Smooth muscle cell (in vitro differentiated cells): ENCODE results near the gene ZNF135. TPM values are rescaled to one million over a fixed set of nuclear protein-coding genes. Genes with fewer than 3 reads are reported as not detected.

Experiments
- DNase-seq: peaks from one replicate; lab custom pipeline; 2025; ENCODE audit not compliant: unreplicated experiment; lab: John Stamatoyannopoulos, UW
- H2AFZ ChIP-seq: fragments of 200-600 bp; sonication (generic); 2 replicates; pipeline ENCODE4 v1.6.0; 2016; ENCODE audit warnings: antibody characterized with exemption, low read depth, mild to moderate bottlenecking
- H3F3A ChIP-seq: fragments of 200-600 bp; sonication (generic); 2 replicates; pipeline ENCODE4 v1.6.0; 2017; ENCODE audit warnings: antibody characterized with exemption, low read depth
- H3K27ac ChIP-seq: fragments of 200-600 bp; sonication (generic); 2 replicates; pipeline ENCODE4 v1.5.1; 2016; ENCODE audit warnings: low read depth, mild to moderate bottlenecking
- H3K27me3 ChIP-seq: fragments of 200-600 bp; sonication (generic); 2 replicates; pipeline ENCODE4 v1.6.1; 2016; ENCODE audit warnings: low read depth, mild to moderate bottlenecking
- H3K36me3 ChIP-seq: fragments of 200-600 bp; sonication (generic); 2 replicates; pipeline ENCODE4 v1.5.1; 2016; ENCODE audit warnings: low read depth
- H3K4me1 ChIP-seq: fragments of 200-600 bp; sonication (generic); 2 replicates; pipeline ENCODE4 v1.5.1; 2016; ENCODE audit warnings: low read depth
- H3K4me2 ChIP-seq: fragments of 200-600 bp; sonication (generic); 2 replicates; pipeline ENCODE4 v1.6.0; 2016; ENCODE audit warnings: mild to moderate bottlenecking
- H3K4me3 ChIP-seq: fragments of 200-600 bp; sonication (generic); 2 replicates; pipeline ENCODE4 v1.5.1; 2016; ENCODE audit warnings: mild to moderate bottlenecking
- H3K79me2 ChIP-seq: fragments of 200-600 bp; sonication (generic); 2 replicates; pipeline ENCODE4 v1.6.0; 2016; ENCODE audit warnings: low read depth, mild to moderate bottlenecking
- H3K9ac ChIP-seq: fragments of 200-600 bp; sonication (generic); 2 replicates; pipeline ENCODE4 v1.6.0; 2016; ENCODE audit warnings: low read depth
- H3K9me3 ChIP-seq: fragments of 200-600 bp; sonication (generic); replicated peaks from 2 replicates; pipeline ENCODE4 v1.5.1; 2016; ENCODE audit warnings: low read depth
- H4K20me1 ChIP-seq: fragments of 200-600 bp; sonication (generic); 2 replicates; pipeline ENCODE4 v1.6.0; 2016; ENCODE audit warnings: low read depth
- WGBS: methylation state at CpG from one replicate; pipeline ENCODE4 v1.1.7; 2016; ENCODE audit warnings: low lambda C conversion rate; 5-methylcytosine and 5-hydroxymethylcytosine counted together
- polyA plus RNA-seq: library from polyadenylated mRNA; unstranded; fragments of >200 nt; fragmentation: Nextera tagmentation; extraction: Ambion mirVana; gene quantifications from 2 replicates; pipeline ENCODE4 v1.2.1, GENCODE V29; 2016
- total RNA-seq: library from RNA; depleted of rRNA; stranded (reverse); fragments of >200 nt; gene quantifications from 2 replicates; pipeline ENCODE4 v1.2.3, GENCODE V29; 2014
- TF ChIP-seq, protein P1 (sequence below): fragments of 200-600 bp; sonication (generic); IDR thresholded peaks from 2 replicates; pipeline ENCODE4 v1.5.1; 2017; ENCODE audit warnings: borderline replicate concordance, mild to moderate bottlenecking, antibody characterized with exemption; ENCODE audit not compliant: insufficient read depth, poor library complexity, severe bottlenecking

The ZNF135 gene
- total and polyA plus RNA-seq, 2 experiments from 2014 or later, result 3.2 to 3.7 TPM

- H3K9ac ChIP-seq, result no peak overlapping the region
- H3K4me2 ChIP-seq, result no peak overlapping the region
- no peaks in the 10 kb centered on the region for H3K27me3 ChIP-seq
- no peak overlapping the region for H2AFZ ChIP-seq
- peaks cover 18% of the 10 kb centered on the region for H3K36me3 ChIP-seq
- H4K20me1 ChIP-seq, result no peaks in the 10 kb centered on the region
- WGBS, result 97% methylated on average over 22 of the region's 24 CpGs
- TF ChIP-seq, protein P1, sequence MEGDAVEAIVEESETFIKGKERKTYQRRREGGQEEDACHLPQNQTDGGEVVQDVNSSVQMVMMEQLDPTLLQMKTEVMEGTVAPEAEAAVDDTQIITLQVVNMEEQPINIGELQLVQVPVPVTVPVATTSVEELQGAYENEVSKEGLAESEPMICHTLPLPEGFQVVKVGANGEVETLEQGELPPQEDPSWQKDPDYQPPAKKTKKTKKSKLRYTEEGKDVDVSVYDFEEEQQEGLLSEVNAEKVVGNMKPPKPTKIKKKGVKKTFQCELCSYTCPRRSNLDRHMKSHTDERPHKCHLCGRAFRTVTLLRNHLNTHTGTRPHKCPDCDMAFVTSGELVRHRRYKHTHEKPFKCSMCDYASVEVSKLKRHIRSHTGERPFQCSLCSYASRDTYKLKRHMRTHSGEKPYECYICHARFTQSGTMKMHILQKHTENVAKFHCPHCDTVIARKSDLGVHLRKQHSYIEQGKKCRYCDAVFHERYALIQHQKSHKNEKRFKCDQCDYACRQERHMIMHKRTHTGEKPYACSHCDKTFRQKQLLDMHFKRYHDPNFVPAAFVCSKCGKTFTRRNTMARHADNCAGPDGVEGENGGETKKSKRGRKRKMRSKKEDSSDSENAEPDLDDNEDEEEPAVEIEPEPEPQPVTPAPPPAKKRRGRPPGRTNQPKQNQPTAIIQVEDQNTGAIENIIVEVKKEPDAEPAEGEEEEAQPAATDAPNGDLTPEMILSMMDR, result no peak
- H3K27ac ChIP-seq, result no peak overlapping the region
- no peak overlapping the region for H3K4me3 ChIP-seq
- no peaks in the 10 kb centered on the region for H3K79me2 ChIP-seq
- DNase-seq, result no peak
- H3F3A ChIP-seq, result no peaks in the 10 kb centered on the region
- no peaks in the 10 kb centered on the region for H3K4me1 ChIP-seq
- H3K9me3 ChIP-seq, result peaks cover 8% of the 10 kb centered on the region
Measured at GRCh38 chr19:58060231-58060630, 1.1 kb downstream of the ZNF135 start.

- H3K9ac ChIP-seq, result no peak overlapping the region
- TF ChIP-seq, protein P1, result no peak
- H3K27ac ChIP-seq, result no peak overlapping the region
- no peaks in the 10 kb centered on the region for H3F3A ChIP-seq
- no peaks in the 10 kb centered on the region for H3K27me3 ChIP-seq
- H3K4me1 ChIP-seq, result no peaks in the 10 kb centered on the region
- H3K36me3 ChIP-seq, result peaks cover 33% of the 10 kb centered on the region
- H3K79me2 ChIP-seq, result no peaks in the 10 kb centered on the region
- H3K4me2 ChIP-seq, result no peak overlapping the region
- H2AFZ ChIP-seq, result no peak overlapping the region
- no peak overlapping the region for H3K4me3 ChIP-seq
- peaks cover 28% of the 10 kb centered on the region for H3K9me3 ChIP-seq
- H4K20me1 ChIP-seq, result no peaks in the 10 kb centered on the region
- 92% methylated on average over 3 of the region's 3 CpGs for WGBS
- no peak for DNase-seq
Measured at GRCh38 chr19:58063712-58064111, 4.6 kb downstream of the ZNF135 start.

DNA sequence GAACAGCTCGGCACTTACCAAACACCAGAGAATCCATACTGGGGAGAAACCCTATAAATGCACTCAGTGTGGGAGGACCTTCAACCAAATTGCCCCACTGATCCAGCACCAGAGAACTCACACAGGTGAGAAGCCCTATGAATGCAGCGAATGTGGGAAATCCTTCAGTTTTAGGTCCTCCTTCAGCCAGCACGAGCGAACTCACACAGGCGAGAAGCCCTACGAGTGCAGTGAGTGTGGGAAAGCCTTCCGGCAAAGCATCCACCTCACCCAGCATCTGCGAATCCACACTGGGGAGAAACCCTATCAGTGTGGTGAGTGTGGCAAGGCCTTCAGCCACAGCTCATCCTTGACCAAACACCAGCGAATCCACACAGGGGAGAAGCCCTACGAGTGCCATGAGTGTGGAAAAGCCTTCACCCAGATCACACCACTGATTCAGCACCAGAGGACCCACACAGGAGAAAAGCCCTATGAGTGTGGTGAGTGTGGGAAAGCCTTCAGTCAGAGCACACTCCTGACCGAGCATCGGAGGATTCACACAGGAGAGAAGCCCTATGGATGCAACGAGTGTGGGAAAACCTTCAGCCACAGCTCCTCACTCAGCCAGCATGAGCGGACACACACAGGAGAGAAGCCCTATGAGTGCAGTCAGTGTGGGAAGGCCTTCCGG lies 8.3 kb downstream of the ZNF135 start:
- Histone ChIP-seq H3K79me2 (no peaks in the 10 kb centered on the region), H3K36me3 (peaks cover 33% of the 10 kb centered on the region), H3K9ac (no peak overlapping the region), H3K4me1 (no peaks in the 10 kb centered on the region), H3K4me3 (no peak overlapping the region), H3K4me2 (no peak overlapping the region), H4K20me1 (no peaks in the 10 kb centered on the region), H2AFZ (no peak overlapping the region), H3F3A (no peaks in the 10 kb centered on the region), H3K9me3 (peaks cover 28% of the 10 kb centered on the region), H3K27ac (no peak overlapping the region), H3K27me3 (no peaks in the 10 kb centered on the region)
- no peak for DNase-seq
- TF ChIP-seq, protein P1, result no peak
- 97% methylated on average over 14 of the region's 15 CpGs for WGBS

DNA sequence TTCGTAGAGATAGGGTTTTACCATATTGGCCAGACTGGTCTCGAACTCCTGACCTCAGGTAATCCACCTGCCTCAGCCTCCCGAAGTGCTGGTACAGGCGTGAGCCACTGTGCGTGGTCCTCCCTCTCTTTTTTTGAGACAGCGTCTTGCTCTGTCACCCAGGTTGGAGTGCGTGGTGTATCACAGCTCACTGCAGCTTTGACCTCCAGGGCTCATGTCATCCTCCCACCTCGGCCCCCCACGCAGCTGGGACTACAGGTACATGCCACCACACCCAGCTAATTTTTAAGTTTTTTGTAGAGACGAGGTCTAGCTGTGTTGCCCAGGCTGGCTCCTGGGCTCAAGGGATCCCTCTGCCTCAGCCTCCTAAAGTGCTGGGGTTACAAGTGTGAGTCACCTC lies 20.7 kb downstream of the ZNF135 start:
- Histone ChIP-seq H3K9ac (no peak overlapping the region), H3K27ac (no peak overlapping the region), H3F3A (no peaks in the 10 kb centered on the region), H3K36me3 (no peaks in the 10 kb centered on the region), H4K20me1 (no peaks in the 10 kb centered on the region), H3K9me3 (peaks cover 16% of the 10 kb centered on the region), H3K4me2 (no peak overlapping the region), H2AFZ (no peak overlapping the region), H3K4me1 (no peaks in the 10 kb centered on the region), H3K79me2 (no peaks in the 10 kb centered on the region), H3K27me3 (no peaks in the 10 kb centered on the region), H3K4me3 (no peak overlapping the region)
- 91% methylated on average over 10 of the region's 10 CpGs for WGBS
- DNase-seq, result no peak
- TF ChIP-seq, protein P1, result no peak
